Fibroblast of lung (primary cell): Measurements from ENCODE around the gene PRKCG.

Source experiments
- EZH2 ChIP-seq: IDR thresholded peaks from 2 replicates; pipeline ENCODE4 v1.5.1; 2012; ENCODE audit warnings: low read length, control low read depth, mild to moderate bottlenecking; ENCODE audit errors: missing control alignments
- TF ChIP-seq, protein P1 (sequence below), 2 donors: IDR thresholded peaks in 1 of 2; conservative IDR thresholded peaks in 1 of 2; 1 replicate in 1 of 2; 2 replicates in 1 of 2; pipeline ENCODE4 v1.5.1; 2011 to 2012; ENCODE audit warnings: low read length in 2 of 2, control low read depth in 1 of 2, inconsistent platforms in 1 of 2, low read depth in 1 of 2, mild to moderate bottlenecking in 1 of 2

DNA sequence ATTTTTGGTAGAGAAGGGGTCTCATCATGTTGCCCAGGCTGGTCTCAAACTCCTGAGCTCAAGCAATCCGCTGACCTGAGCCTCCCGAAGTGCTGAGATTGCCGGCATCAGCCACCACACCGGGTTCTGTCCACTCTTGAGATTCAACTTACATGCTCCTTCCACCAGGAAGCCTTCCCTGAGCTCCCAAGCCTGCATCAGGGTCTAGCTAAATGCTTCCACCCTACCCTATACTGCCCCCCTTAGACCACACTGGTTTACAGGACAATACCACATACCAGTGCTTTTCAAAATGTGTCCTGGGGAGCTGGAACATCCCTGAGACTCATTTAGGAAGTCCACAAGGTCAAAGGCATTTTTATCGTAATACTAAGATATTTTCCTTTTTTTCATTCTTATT is 65.6 kb downstream of the PRKCG start:
- TF ChIP-seq, protein P1, sequence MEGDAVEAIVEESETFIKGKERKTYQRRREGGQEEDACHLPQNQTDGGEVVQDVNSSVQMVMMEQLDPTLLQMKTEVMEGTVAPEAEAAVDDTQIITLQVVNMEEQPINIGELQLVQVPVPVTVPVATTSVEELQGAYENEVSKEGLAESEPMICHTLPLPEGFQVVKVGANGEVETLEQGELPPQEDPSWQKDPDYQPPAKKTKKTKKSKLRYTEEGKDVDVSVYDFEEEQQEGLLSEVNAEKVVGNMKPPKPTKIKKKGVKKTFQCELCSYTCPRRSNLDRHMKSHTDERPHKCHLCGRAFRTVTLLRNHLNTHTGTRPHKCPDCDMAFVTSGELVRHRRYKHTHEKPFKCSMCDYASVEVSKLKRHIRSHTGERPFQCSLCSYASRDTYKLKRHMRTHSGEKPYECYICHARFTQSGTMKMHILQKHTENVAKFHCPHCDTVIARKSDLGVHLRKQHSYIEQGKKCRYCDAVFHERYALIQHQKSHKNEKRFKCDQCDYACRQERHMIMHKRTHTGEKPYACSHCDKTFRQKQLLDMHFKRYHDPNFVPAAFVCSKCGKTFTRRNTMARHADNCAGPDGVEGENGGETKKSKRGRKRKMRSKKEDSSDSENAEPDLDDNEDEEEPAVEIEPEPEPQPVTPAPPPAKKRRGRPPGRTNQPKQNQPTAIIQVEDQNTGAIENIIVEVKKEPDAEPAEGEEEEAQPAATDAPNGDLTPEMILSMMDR (conservative IDR thresholded peaks at IDR 0.05 in 1 of 2, IDR thresholded peaks at IDR 0.05 in 1 of 2; ENCODE audit: low read depth in 1 of 2, low read length in 2 of 2) = peak in 1 of 2 donors; percentile 2
- no peak for TF ChIP-seq EZH2
